Duodenal mucosa (tissue), 2 donors: ENCODE data around the gene ZNF280C.
A peak's percentile ranks its signal among the peaks of the same experiment; 100 is the strongest.

Experiments
- H3K27ac ChIP-seq: one replicate; pipeline ENCODE4 v1.7.0; 2013; ENCODE audit warnings: low read depth, low read length
- H3K27me3 ChIP-seq, 2 donors: one replicate each; pipeline ENCODE4 v1.7.0; 2013; ENCODE audit warnings: low read length in 2 of 2, control low read depth in 1 of 2; ENCODE audit not compliant: insufficient read depth in 2 of 2, control insufficient read depth in 1 of 2
- H3K36me3 ChIP-seq, 2 donors: one replicate each; pipeline ENCODE4 v1.7.0; 2013; ENCODE audit warnings: low read length in 2 of 2, control low read depth in 1 of 2; ENCODE audit not compliant: insufficient read depth in 2 of 2, control insufficient read depth in 1 of 2
- H3K4me1 ChIP-seq, 2 donors: one replicate each; pipeline ENCODE4 v1.7.0; 2013; ENCODE audit warnings: low read length in 2 of 2, control low read depth in 1 of 2; ENCODE audit not compliant: insufficient read depth in 2 of 2, control insufficient read depth in 1 of 2
- H3K4me3 ChIP-seq, 2 donors: one replicate each; pipeline ENCODE4 v1.7.0; 2013; ENCODE audit warnings: low read length in 2 of 2, low read depth in 1 of 2
- H3K9ac ChIP-seq, 2 donors: one replicate each; pipeline ENCODE4 v1.7.0; 2013; ENCODE audit warnings: low read length in 2 of 2, low read depth in 1 of 2
- H3K9me3 ChIP-seq, 2 donors: one replicate each; pipeline ENCODE4 v1.7.0; 2013; ENCODE audit warnings: low read length in 2 of 2, control low read depth in 1 of 2; ENCODE audit not compliant: control insufficient read depth in 1 of 2

ZNF280C gene, protein sequence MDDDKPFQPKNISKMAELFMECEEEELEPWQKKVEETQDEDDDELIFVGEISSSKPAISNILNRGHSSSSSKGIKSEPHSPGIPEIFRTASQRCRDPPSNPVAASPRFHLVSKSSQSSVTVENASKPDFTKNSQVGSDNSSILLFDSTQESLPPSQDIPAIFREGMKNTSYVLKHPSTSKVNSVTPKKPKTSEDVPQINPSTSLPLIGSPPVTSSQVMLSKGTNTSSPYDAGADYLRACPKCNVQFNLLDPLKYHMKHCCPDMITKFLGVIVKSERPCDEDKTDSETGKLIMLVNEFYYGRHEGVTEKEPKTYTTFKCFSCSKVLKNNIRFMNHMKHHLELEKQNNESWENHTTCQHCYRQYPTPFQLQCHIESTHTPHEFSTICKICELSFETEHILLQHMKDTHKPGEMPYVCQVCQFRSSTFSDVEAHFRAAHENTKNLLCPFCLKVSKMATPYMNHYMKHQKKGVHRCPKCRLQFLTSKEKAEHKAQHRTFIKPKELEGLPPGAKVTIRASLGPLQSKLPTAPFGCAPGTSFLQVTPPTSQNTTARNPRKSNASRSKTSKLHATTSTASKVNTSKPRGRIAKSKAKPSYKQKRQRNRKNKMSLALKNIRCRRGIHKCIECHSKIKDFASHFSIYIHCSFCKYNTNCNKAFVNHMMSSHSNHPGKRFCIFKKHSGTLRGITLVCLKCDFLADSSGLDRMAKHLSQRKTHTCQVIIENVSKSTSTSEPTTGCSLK

DNA sequence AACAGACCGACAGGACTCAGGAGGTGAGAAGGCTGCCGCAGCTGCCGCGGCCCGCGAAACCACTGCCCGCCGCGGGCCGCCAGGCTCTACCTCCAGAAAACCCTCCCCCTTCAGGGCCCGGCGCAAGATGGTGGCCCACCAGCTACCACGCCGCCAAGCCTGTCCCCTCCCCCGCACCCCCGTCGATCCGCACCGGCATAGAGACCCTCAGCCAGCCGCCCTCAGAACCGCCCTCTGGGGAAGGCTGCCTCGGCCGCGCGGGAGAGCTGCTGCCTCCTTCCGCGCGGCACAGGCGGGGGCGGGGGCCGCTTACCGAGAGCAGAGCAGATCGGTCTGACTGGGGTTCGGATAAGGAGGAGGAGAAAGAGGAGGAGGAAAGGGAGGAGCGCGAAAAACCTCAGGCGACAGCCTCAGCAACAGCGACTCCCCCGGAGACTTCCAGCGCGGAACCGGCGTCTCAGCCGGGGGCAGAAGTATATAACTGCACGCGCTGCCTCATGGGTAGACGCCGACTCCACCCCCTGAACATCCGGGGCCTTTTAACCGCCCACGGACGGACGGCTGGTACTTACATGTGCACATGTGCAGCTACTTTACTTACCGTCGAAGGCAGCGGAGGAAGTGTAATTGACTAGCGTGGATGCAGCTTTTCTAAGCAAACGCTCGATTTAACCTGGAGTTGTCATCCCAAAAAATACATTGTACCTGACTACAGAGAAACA lies at the start of gene ZNF280C:
ZNF280C (minus strand) TSS at position 451 of the 722 bp plus-strand sequence. CDS start 8,450 bp downstream, outside the sequence.
- Histone ChIP-seq H3K27ac (peak within 1 kb of the TSS; percentile 62), H3K4me3 (peak within 1 kb of the TSS; percentile 78 to 81), H3K36me3 (no peaks in the 10 kb centered on the region), H3K27me3 (no peaks in the 10 kb centered on the region), H3K4me1 (peaks cover 4% of the 10 kb centered on the region in 2 donors), H3K9me3 (no peaks in the 10 kb centered on the region), H3K9ac (peak within 1 kb of the TSS; percentile 51 to 71)

DNA sequence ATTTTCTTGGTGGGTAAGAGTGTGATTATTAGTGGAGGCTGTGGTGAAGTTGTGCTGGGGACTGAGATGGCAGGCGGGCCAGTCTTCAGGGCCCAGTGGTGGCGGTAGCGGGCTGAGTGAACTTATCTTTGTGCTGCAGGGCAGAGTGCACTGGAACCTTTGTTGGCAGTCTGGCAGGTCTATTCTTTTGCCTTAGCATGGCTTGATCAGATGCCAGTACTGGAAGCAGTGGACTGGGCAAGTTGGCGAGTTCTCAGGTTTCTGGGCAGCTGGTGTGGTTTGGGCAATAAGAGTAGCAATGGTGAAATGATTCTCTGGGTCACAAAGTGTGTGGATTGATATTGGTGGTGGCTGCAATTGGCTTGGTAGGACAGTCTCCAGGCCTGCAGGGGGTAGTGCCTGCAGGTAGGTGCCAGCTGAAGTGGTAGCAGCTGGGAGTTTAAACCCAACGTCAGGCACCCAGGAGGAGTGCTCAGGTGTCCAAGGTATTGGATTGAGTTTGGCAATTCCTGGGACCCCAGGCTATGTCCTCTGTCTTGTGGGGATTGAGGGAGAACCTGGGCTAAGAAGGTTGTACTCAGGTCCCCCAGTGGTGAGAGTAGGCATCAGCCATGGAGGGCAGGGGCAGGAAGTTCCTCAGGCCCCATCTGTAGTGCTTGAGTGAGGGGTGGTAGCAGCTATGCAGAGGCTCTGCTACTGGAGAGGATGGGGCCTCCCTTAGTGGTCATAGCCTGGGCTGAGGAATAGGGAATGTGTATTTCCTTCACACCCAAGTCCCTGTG lies 36.1 kb upstream of the ZNF280C start:
- no peaks in the 10 kb centered on the region for H3K9me3 ChIP-seq
- H3K36me3 ChIP-seq: no peaks in the 10 kb centered on the region
- no peak overlapping the region for H3K27ac ChIP-seq
- H3K9ac ChIP-seq: no peak overlapping the region
- H3K4me3 ChIP-seq: no peak overlapping the region
- no peaks in the 10 kb centered on the region for H3K27me3 ChIP-seq
- H3K4me1 ChIP-seq: no peaks in the 10 kb centered on the region

DNA sequence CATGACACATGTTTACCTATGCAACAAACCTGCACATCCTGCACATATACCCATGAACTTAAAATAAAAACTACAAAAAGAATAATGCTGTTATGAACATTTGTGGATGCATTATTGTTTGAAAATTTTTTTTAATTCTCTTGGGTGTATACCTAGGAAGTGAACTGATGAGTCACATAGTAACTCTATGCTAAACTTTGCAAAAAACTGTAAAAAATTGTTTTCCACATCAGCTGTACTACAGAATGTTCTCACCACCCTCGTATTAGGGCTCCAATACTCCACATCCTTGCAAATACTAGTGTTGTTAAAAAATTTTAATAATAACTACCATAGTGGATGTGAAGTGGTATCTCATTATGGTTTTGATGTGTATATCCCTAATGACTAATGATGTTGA lies 33.3 kb upstream of the ZNF280C start:
- H3K9me3 ChIP-seq: no peaks in the 10 kb centered on the region
- H3K4me3 ChIP-seq: no peak overlapping the region
- H3K4me1 ChIP-seq: no peaks in the 10 kb centered on the region
- H3K9ac ChIP-seq: no peak overlapping the region
- H3K36me3 ChIP-seq: no peaks in the 10 kb centered on the region
- no peaks in the 10 kb centered on the region for H3K27me3 ChIP-seq
- H3K27ac ChIP-seq: no peak overlapping the region

DNA sequence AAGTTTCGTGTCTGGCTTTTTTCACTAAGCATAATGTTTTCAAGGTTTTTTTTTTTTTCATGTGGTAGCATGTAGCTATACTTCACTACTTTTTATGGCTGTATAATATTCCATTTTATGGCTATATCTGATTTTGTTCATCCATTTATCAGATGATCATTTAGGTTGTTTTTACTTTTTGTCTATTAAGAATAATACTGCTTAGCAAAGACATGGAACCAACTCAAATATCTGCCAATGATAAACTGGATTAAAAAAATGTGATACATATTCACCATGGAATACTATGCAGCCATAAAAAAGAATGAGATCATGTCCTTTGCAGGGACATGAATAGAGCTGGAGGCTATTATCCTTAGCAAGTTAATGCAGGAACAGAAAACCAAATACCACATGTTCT lies 32.7 kb upstream of the ZNF280C start:
- Histone ChIP-seq H3K27ac (no peak overlapping the region), H3K4me1 (no peaks in the 10 kb centered on the region), H3K36me3 (no peaks in the 10 kb centered on the region), H3K4me3 (no peak overlapping the region), H3K9me3 (no peaks in the 10 kb centered on the region), H3K9ac (no peak overlapping the region), H3K27me3 (no peaks in the 10 kb centered on the region)

DNA sequence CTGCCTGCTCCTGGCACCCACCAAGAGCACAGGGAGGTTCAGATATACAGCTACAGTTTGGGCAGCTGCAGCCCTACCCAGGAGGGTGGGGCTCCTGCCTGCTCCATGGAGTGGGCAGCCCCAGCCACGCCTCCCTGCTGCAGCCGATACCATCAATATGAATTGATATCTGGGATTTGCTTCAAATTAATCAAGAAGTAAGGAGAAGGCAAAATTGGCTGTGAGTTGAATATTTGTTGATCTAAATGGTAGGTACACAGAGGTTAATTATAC lies 31.2 kb upstream of the ZNF280C start:
- Histone ChIP-seq H3K27me3 (no peaks in the 10 kb centered on the region), H3K9ac (no peak overlapping the region), H3K4me1 (no peaks in the 10 kb centered on the region), H3K9me3 (no peaks in the 10 kb centered on the region), H3K36me3 (no peaks in the 10 kb centered on the region), H3K27ac (no peak overlapping the region), H3K4me3 (peak overlapping the region; percentile 29 to 45)

DNA sequence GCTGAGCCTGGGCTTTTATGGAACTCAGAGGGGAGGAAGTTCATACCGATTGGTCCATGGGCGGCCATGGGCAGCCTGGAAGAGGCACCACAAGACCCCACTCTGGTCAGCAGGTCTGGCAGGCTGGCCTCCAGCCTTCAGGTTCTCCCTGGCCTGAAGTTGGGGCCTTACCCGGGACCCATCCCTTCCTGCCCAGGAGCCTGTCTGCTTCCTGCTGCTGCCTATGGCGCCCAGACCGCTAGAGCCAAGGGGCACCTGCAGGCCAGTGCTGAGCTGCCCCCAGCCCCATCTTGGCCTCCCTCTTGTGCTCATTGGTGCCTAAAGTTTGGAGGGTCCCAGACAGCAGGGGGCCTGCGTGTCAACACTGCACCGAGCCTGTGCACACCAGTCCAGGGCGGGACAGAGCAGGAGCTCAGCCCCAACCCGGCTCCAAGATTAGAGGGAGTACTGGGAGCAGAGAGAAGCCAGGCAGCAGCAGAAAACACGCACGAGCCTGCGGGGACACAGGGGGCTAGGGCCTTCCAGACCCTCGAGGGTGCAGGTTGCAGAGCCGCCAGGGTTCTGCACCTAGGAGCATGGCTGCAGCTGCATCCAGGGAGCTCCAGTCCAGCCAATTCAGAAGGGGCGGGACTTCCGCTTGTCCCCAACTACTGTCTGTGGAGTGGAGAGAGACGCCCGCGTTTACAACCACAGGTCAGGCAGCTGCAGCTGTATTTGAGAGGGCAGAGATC lies 30.7 kb upstream of the ZNF280C start:
- H3K9me3 ChIP-seq: no peaks in the 10 kb centered on the region
- H3K27me3 ChIP-seq: no peaks in the 10 kb centered on the region
- H3K4me3 ChIP-seq: peak overlapping the region; percentile 29 to 45
- H3K27ac ChIP-seq: no peak overlapping the region
- H3K36me3 ChIP-seq: no peaks in the 10 kb centered on the region
- H3K9ac ChIP-seq: no peak overlapping the region
- no peaks in the 10 kb centered on the region for H3K4me1 ChIP-seq

DNA sequence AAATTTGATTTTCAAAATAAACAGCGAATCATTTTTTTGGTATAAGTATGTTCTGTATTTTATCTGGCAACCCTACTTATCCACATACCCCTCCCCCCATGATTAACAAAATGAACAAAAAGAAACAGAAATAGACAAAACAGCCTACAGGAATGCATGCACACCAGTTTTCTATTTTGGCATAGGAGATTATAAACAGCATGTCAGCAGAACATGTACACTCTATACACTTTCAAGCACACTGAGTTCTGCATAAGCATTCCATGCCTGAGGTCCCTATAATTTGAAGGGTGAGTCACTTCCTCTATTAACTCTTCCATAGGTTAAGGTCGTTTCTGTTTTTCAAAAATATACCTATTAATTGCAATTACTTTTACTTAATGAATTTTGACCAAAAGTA lies 28.0 kb upstream of the ZNF280C start:
- no peak overlapping the region for H3K9ac ChIP-seq

DNA sequence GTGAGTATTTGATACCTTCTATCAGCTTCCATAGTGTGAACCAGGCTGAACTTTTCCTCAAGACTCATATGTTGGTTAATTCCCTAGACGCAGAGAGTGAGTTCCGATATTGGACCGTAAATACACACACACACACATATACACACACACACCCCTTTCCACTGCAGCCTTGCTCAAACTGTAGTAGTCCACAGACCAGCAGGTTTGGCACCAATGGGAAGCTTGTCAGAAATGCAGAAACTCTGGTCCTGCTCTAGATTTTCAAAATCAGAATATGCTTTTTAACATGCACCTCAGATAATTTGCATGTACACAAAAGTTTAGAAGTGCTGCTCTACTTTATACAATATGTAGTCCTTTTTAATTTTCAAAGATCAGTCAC lies 27.6 kb upstream of the ZNF280C start:
- H3K27ac ChIP-seq: no peak overlapping the region
- H3K9ac ChIP-seq: no peak overlapping the region
- H3K27me3 ChIP-seq: no peaks in the 10 kb centered on the region
- no peaks in the 10 kb centered on the region for H3K4me1 ChIP-seq
- no peaks in the 10 kb centered on the region for H3K9me3 ChIP-seq
- no peak overlapping the region for H3K4me3 ChIP-seq
- H3K36me3 ChIP-seq: no peaks in the 10 kb centered on the region

More for the DNA sequence above, 28.0 kb upstream of the ZNF280C start:
- Histone ChIP-seq H3K4me1 (no peaks in the 10 kb centered on the region), H3K36me3 (no peaks in the 10 kb centered on the region), H3K9me3 (no peaks in the 10 kb centered on the region), H3K27ac (no peak overlapping the region), H3K4me3 (no peak overlapping the region), H3K27me3 (no peaks in the 10 kb centered on the region)

DNA sequence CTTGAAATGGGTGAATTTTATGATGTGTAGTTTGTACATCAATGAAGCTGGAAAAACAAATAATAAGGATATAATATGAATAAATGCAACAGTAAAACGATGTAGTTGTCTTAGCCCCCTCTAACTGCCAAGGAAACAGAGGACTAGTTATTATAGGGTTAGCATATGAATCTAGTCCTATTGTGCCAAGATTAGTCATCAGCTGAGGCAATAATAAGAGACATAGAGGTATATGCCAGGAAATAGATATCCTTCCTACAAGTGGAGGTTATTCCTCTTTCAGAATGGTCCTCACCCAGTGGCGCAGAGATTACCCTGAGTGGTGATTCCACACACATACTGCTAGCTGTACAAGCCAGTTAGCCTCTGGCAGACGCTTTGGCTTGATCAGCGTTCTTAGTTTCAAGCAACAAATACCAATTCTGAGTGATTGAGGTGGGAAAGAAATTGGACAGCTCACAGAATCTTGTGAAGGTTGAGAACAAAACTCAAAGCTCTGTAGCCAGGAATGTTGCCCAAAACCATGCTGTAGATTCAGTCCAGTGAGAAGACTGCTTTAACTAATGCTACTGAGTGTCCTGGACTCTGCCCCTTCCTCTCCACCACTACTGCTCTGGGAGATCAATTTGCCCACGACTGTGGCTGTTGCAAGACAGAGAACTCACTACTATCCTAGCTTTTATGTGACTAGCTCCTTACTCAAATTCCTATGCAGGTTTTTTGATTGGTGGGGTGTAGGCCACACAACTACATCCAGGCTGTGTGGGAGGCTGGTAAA lies 27.0 kb upstream of the ZNF280C start:
- Histone ChIP-seq H3K4me1 (no peaks in the 10 kb centered on the region), H3K9ac (no peak overlapping the region), H3K27ac (no peak overlapping the region), H3K36me3 (no peaks in the 10 kb centered on the region), H3K27me3 (no peaks in the 10 kb centered on the region), H3K4me3 (no peak overlapping the region), H3K9me3 (no peaks in the 10 kb centered on the region)
